HG03565 (cell line): ENCODE measurements around the gene PDHB.
A peak's percentile ranks its signal among the peaks of the same experiment; 100 is the strongest.
"Not testable (repeated sequence)": the region's sequence is repeated elsewhere in the genome, so short reads cannot be mapped to it uniquely, and the experiment has no call there.

Experiments
- ATAC-seq: cut with Tn5 transposase; IDR thresholded peaks from one replicate; pipeline ENCODE4 v1.9.1; 2021; ENCODE audit warnings: mild to moderate bottlenecking, moderate library complexity; ENCODE audit not compliant: unreplicated experiment

PDHB gene

DNA sequence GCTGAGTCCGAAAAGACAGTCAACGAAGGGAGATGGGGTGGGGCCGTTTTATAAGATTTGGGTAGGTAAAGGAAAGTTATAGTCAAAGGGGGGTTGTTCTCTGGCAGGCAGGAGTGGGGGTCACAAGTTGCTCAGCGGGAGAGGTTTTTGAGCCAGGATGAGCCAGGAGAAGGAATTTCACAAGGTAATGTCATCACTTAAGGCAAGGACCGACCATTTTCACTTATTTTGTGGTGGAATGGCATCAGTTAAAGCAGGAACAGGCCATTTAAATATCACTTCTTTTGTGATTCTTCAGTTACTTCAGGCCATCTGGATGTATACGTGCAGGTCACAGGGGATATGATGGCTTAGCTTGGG lies 7.3 kb upstream of the PDHB start:
- ATAC-seq, result not testable (repeated sequence)

DNA sequence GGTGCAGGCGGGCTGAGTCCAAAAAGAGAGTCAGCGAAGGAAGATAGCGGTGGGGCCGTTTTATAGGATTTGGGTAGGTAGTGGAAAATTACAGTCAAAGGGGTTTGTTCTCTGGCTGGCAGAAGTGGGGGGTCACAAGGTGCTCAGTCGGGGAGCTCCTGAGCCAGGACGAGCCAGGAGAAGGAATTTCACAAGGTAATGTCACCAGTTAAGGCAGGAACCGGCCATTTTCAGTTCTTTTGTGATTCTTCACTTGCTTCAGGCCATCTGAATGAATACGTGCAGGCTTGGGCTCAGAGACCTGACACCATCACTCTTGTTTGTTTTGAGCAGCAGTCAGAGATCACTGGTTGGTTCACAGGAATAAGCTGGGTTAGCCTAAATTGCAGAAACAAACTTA lies 3.6 kb upstream of the PDHB start:
- ATAC-seq, result not testable (repeated sequence)

DNA sequence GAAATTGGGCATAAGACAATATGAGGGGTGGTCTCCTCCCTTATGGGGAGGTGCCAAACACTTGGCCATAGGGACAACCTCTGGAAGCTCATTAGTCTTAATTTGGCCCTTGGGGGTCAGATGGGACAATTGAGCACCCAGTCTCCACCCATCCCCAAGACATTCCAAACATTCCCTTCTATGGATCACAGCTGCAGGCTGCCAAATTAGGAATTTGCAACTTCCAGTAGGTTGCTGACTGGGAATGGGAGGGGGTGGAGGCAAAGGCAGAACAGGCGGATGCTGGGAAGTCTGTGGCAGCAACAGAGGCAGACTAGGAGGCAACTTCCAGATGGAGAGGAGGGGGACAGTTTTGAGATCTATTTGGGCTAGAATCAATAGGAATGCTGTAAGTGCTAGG lies 1.4 kb upstream of the PDHB start:
- ATAC-seq, result no peak

DNA sequence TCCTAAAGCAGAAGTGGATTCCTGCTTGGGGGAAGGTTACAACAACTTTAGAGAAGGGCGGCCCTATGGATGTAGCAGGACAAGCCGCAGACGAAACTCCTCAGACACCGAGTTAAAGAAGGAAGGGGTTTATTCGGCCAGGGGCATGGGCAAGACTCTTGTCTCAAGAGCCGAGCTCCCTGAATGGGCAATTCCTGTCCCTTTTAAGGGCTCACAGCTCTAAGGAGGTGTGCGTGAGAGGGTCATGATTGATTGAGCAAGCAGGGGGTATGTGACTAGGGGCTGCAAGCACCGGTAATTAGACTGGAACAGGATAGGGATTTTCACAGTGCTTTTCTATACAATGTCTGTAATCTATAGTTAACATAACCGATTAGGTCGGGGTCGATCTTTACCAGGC lies 879 bp upstream of the PDHB start:
- ATAC-seq, result no peak

DNA sequence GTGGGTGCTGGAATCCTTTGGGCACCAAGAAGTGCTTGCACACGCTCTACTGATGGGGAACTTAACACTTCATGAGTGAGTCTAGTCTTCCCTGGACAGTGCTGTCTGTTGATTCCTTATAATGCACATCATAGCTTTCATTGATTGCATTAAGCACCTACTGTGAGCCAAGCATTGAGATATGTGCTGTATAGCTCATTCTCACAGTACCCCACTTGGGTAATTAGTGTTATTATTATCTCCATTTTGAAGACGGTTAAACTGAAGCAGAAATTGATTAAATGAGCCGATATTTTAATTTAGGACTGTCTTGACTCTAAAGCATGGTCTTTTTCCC lies 504 bp upstream of the PDHB start:
- no peak for ATAC-seq

DNA sequence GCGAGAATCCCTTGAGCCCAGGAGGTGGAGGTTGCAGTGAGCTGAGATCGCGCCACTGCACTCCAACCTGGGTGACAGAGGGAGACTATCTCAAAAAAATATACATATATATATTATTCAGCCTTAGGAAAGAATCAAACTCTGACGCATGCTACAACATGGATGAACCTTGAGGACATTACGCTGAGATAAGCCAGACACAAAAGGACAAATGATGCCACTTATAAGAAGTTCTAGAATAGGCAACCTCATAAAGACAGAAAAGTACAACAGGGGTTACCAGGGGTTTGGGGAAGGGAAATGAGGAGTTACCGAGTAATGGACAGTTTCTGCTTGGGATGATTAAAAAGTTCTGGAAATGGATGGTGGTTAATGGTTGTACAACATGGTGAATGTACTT lies 727 bp downstream of the PDHB start:
- no peak for ATAC-seq

DNA sequence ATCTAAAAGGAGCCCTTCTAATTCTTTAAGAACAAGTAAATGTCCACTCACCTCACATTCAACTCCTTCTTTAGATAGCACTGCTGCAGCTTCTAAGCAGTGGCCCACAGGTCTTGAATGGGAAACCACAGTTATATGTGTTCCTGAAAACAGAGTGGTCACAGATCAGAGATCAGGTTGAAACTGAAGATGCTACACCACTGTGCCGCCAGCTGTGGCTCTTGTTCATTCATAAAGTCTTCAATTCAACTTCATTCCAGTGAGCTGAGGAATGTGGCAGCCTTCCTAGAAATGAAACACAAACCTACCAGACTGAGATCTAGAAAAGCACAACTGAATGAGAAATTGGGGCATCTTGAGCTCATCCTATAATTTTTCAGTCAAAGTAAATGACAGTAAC lies 4.0 kb downstream of the PDHB start:
- peak; percentile 30 for ATAC-seq

DNA sequence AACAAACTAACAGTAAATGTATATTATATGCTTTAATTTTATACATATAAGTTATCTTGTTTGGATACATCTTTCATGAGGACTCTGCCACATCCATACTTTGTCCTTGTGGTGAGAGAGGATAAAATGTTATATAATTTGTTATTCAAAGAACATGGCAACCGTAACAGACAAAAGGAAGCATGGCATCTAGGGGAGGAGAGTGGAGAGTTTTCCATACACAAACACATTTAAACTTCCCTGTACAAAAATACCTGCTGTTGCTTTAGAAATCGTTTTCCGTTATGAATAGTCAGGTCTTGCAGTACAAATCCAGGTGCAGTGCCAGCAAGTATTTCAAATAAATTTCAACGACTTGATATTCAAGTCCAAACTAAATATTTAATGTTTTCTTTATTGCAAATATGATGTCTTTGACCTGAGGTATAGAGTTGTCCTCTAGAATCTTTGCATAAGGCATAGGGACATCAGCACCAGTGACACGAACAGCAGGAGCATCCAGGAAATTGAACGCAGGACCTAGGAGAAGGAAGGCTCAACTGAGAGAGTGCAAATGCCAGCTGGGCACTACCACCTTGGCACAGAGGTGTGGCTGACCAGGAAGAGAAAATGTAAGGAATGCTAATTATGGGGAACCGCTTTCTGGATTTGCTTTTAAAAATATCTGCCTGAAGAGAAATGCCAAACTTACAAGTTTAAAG lies 5.8 kb downstream of the PDHB start:
- no peak for ATAC-seq

DNA sequence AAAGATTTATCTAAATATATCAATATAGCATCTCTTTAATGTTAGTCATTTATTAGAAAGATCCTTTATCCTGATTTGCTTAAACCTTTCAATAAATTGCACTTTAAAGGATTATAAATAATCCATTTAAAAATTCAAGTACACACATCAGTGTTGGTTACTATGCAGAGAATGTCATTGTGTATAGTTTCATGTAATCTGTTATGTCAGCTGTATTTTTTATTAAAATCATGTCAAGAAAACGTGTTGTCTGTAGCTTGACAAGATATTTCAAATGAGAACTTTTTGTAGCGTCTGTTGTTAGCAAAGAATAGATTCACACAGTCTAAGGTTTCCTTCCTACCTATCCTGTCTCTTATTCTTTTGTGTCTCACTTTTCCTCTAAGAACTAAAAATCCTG lies 7.8 kb downstream of the PDHB start:
- ATAC-seq, result no peak

DNA sequence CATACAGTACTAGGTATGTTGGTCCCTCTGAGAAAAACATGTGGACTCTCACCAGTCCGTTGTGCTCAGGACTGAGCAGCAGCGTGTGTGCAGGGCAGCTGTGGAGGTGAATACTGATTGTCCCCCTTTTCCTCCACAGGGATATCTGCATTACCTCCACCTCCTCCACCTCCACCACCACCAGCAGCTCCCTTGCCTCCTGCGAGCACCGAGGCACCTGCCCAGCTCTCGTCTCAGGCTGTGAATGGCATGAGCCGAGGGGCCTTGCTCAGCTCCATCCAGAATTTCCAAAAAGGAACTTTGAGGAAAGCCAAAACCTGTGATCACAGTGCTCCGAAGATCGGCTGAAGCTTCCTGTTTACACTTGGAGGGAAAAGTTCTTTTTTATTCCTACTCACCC lies 9.0 kb downstream of the PDHB start:
- ATAC-seq, result no peak

DNA sequence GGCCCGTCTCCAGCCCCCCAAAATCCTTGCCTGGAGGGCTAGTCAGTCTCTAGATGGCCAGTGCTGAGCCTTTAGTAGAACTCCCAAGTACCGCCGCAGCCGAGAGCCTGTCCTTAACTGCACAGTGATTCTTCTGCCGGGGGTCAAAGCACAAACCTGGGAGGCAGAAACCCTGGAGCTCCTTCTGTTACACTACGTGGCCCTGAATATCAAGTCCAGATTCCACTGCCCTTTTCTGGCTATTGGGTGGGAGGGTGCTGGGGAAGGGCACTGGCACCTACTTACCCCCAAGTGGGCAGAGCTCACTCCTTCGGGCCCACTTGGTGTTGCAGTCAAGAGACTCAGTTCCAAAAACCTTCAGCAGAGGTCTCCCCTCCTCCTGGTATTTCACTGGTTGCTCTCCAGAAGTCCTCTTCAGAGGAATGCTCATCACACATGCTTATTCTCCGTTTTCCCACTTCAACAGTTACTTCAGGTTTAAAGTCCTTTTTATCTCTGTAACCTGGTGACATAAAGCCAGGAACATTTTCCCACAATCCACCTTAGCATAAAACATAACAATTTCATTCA lies 10.8 kb downstream of the PDHB start:
- ATAC-seq, result no peak

DNA sequence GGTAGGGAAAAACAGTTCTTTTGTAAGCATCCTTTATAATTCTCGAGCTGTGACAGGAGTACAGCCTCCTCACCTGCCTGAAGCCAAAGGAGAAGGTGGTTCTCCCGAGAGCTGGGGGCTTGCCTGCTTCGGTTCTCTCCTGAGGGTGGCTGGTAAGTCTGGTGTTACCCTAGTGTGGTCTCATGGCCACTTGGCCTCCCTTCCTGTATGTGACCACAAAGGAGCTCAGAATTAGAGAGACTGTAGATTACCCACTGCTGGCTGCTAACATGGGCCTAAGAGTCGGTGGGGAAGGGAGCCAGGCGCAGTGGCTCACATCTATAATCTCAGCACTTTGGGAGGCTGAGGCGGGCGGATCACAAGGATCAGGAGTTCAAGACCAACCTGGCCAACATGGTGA lies 12.6 kb downstream of the PDHB start:
- no peak for ATAC-seq

DNA sequence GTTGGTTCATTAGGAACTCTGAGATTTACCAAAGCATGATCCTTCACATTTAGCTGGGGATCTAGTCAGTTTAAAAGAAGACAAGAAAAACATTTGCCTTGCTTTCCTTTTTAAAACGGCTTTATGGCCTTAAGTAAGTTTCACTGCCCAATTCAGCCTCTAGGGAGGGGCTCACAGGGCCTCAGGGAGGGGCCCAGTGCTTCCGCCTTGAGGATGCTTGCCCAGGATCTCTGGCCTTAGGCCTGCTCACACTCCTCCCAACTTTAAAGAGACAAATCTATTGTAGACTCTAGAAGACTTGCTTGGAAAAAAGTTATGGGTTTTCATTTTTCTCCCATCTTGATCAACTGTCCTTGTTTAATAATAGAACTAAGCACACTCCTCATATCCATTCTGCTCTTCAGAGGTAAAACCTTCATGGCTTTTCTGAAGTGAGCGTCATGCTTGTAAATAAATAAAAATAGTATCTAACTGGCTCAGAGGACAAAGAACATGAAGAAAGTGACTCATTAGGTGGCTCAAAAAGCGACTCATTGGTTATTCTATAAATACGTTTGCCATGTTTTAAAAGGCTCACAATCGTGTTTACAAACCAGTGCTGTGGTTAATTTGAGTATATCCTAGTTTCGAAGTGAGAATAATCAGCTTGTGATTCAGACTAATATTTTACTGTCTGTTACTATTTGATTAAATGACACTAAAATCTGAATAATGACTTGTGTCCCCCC lies 13.7 kb downstream of the PDHB start:
- ATAC-seq, result peak; percentile 55

DNA sequence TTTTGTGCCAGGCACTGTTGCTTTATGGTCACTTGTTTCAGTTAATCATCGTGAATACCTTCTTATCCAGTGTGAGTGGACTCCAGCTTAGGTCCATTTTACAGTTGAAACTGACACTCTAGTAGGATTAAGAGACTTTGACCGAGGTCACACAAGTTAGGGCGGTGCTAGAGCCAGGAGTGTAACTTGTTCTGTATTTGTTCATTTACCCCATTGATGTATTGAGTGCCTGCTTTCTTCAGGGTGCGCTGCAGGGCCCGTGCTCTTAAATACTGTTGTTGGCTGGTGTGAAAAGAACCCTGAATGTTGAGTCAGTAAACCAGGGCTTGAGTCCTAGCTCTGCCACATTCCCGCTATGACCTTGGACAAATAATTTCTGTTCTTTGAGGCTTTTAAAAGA lies 15.4 kb downstream of the PDHB start:
- no peak for ATAC-seq

DNA sequence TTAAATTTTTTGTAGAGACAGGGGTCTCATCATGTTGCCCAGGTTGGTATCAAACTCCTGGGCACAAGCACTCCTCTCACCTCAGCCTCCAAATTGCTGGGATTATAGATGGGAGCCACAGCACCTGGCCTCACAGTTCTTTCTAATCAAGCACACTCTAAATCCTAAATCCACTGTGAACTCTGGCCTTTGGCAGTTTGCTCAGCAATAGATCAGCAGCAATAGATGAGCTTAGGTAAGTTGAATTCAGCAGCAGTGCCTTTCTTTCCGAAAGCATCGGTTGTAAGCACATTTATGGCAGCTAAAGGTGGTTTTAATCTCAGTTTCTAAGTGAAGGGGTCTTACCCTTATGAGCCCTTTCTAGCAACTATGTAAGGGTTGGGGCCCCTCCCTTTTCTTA lies 16.6 kb downstream of the PDHB start:
- ATAC-seq, result no peak

DNA sequence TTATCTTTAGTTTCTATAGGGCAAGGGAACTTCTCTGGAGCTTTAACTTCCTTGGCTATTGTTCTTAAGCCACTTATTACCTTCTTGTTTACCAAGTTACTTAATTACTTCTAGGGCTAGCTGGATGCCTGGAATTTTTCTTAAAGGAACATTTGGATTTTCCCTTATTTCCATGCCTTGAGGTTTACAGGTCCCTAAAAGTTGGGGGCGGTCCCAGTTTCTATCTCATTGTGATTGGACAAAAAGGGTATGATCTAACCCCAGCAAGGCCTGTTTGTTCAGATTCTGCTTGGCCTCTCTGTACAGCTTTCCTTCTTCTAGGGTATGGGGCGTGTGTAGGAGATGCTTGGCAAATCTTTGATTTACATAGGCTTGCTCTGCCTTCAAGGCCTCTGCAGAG lies 17.4 kb downstream of the PDHB start:
- no peak for ATAC-seq

DNA sequence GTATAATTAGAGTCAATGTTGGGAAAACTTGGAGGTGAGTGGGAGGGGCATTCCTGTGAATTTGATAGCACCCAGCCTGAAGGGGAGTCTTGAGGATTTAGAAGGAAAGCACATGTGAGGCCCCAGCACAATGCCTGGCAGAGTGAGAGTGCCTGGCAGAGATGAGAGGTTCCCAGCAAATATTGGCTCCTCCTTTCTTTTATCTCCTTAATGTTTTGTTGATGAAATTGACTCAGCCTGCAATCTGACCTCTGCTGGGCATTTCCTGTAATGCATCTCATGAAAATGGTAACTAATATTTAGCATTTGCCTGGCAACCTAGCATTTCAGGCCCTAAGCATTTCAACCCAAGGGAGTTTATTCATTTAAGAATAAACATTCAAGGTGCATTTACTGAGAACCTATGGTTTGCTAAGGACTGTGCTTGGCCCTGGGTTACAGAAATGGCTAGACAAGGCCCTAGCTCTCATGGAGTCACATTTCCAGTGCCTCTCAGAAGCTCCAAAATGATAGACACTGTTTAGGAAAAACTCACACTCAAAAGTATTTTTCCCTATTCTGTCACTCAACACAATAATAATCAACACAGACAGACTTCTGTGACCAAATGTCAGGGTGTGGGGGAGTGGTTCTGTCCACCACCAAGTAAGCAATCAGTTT lies 19.0 kb downstream of the PDHB start:
- no peak for ATAC-seq

DNA sequence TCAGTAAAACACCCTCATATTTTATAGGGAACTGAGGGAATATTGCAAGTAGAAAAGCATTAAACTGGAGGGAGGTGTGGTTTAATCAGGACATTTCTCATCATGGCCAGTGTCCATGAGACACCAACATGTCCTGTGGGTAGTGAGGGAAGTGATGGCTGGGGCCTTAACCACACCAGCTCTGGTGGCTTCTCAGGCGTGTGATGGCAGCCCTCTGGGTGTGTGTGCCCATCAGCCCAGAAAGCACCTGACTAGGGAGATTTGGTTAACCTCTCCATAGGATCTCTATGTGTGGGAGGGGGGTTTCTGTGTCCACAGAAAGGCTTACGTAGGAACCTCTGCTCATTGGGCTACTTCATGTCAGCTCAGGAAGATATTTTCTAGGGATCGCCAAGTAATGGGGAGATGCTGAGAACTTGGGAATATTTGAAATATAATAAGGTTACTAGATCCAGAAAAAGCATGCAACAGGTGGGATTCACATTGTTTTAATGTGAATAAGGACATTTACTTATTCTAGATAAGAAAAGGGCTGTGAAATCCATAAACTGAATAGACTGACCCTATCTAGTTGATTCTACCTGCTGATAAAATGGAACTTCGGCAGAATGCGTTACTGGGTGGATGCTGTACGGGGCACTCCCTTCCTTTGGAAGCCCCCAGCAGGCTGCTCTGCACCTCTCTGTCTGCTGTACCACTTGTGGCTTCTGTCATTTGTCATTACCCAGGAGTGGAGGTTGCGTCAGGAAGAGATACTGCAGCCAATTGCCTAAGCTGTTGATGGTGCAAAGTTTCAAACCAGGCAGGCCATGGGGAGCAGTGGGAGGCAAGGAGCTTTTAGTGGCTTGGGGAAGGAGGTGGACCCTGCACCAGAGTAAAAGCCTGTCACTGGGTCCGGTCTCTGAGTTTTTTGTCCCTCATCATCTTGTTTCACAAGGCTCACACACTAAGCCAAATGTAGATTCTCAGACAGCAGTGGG lies 21.5 kb downstream of the PDHB start:
- ATAC-seq, result no peak

DNA sequence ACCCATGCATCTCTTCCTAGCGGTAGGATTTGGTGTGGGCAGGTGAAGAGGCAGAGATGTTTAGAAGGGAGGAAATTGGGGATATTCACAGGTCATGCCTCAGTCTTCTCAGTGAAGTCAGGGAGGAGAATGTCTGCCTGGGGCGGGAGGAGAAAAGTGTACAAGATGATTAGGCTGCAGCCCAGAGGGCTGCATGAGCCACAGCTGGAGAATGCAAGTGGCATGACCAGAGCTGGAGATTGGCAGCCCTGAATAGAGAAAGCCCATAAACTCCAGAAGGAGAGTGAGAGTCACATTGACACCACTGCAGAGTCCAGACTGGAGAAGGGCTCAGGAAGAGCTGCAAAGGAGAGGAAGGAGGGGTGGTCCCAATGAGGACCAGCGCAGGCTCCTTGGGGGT lies 22.6 kb downstream of the PDHB start:
- no peak for ATAC-seq

DNA sequence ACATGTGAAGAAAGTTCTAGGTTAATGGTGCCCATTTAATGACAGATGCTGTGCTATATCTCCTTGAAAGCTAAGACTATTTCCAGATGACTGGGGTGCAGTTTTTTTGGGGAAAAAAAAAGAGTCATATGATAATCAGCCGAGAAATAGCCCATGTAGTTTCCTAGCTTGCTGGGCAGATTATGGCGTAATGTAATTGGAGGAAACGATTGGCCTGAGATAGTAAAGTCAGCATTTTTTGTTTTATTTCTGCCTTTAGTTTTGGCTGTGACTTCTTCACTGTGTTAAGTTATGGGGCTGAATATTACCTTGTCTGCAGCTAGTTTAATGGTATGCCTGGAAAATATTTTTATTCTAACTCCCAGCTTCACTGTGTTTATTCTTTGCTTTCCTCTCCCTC lies 24.0 kb downstream of the PDHB start:
- no peak for ATAC-seq

DNA sequence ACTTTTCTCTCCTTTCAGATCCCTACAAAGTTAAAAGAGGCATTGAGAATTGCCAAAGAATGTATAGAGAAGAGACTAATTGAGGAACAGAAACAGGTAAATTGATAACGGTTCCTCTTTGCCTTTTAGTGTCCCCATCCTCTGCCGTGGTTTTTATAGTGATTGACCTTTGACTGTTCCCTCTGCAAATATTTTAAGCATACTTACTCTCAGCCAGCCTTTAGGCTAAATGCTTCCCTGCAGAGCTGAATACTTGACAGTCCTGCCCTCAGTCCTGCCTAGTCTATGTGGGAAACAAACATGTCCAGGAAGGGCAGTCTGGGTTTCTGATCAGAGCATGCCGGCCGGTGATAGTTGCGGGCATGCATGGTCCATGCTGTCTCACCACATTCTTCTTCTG lies 24.7 kb downstream of the PDHB start:
- no peak for ATAC-seq
